IPS DF 6.9 (cell line): ENCODE measurements around the gene PLCH2.
"Not testable (repeated sequence)": the region's sequence is repeated elsewhere in the genome, so short reads cannot be mapped to it uniquely, and the experiment has no call there.

Experiments
- DNase-seq: peaks from one replicate; pipeline ENCODE4 v3.0.0-alpha.2; 2013; ENCODE audit warnings: low read depth, low spot score
- H3K27ac ChIP-seq: one replicate; pipeline ENCODE4 v1.5.1; 2013; ENCODE audit warnings: low read length, control low read depth
- H3K27me3 ChIP-seq: 2 replicates; pipeline ENCODE4 v1.6.1; 2013; ENCODE audit warnings: mild to moderate bottlenecking, low read length; ENCODE audit not compliant: control insufficient read depth, insufficient read depth
- H3K36me3 ChIP-seq: 2 replicates; pipeline ENCODE4 v1.6.1; 2013; ENCODE audit warnings: low read length; ENCODE audit not compliant: control insufficient read depth, insufficient read depth
- H3K4me1 ChIP-seq: 2 replicates; pipeline ENCODE4 v1.6.1; 2013; ENCODE audit warnings: low read length; ENCODE audit not compliant: control insufficient read depth, insufficient read depth
- H3K4me3 ChIP-seq: 2 replicates; pipeline ENCODE4 v1.5.1; 2013; ENCODE audit warnings: mild to moderate bottlenecking, low read length
- H3K9me3 ChIP-seq: 2 replicates; pipeline ENCODE4 v1.6.1; 2013; ENCODE audit warnings: low read length, inconsistent platforms; ENCODE audit not compliant: control insufficient read depth, insufficient read depth
- WGBS: extraction: QIAGEN DNeasy Blood & Tissue Kit; methylation state at CpG from one replicate; pipeline ENCODE4 v1.1.7; 2013; ENCODE audit warnings: mixed read lengths, missing lambda C conversion rate; ENCODE audit not compliant: insufficient read length, insufficient coverage; 5-methylcytosine and 5-hydroxymethylcytosine counted together

The PLCH2 gene

GRCh38 chr1:2433196-2433595, 42.9 kb upstream of the PLCH2 start:
- H3K9me3 ChIP-seq, result no peaks in the 10 kb centered on the region
- no peak for DNase-seq
- no peaks in the 10 kb centered on the region; the same call in 1 of the 2 replicates for H3K4me1 ChIP-seq
- H3K4me3 ChIP-seq, result no peak overlapping the region
- no peaks in the 10 kb centered on the region for H3K27me3 ChIP-seq
- no CpG with 5 or more reads among the region's 13 CpGs for WGBS
- H3K36me3 ChIP-seq, result no peaks in the 10 kb centered on the region; the same call in 1 of the 2 replicates
- H3K27ac ChIP-seq, result no peak overlapping the region

GRCh38 chr1:2433936-2434655, 42.0 kb upstream of the PLCH2 start:
- no peaks in the 10 kb centered on the region for H3K4me1 ChIP-seq
- DNase-seq, result no peak
- H3K27ac ChIP-seq, result no peak overlapping the region
- no peaks in the 10 kb centered on the region; the same call in 1 of the 2 replicates for H3K36me3 ChIP-seq
- H3K9me3 ChIP-seq, result no peaks in the 10 kb centered on the region
- no peak overlapping the region for H3K4me3 ChIP-seq
- H3K27me3 ChIP-seq, result no peaks in the 10 kb centered on the region
- no CpG with 5 or more reads among the region's 34 CpGs for WGBS

- Histone ChIP-seq H3K4me1 (no peaks in the 10 kb centered on the region), H3K9me3 (no peaks in the 10 kb centered on the region), H3K27me3 (no peaks in the 10 kb centered on the region), H3K27ac (no peak overlapping the region), H3K4me3 (no peak overlapping the region), H3K36me3 (no peaks in the 10 kb centered on the region; the same call in 1 of the 2 replicates)
- DNase-seq, result no peak
- WGBS, result no CpG with 5 or more reads among the region's 9 CpGs
Observed at GRCh38 chr1:2435091-2435490, 41.0 kb upstream of the PLCH2 start.

GRCh38 chr1:2435746-2436355, 40.2 kb upstream of the PLCH2 start:
- no peaks in the 10 kb centered on the region; the same call in 1 of the 2 replicates for H3K36me3 ChIP-seq
- no peaks in the 10 kb centered on the region for H3K27me3 ChIP-seq
- no peaks in the 10 kb centered on the region for H3K4me1 ChIP-seq
- no peak for DNase-seq
- WGBS, result no CpG with 5 or more reads among the region's 2 CpGs
- no peak overlapping the region for H3K4me3 ChIP-seq
- H3K9me3 ChIP-seq, result no peaks in the 10 kb centered on the region
- H3K27ac ChIP-seq, result no peak overlapping the region

- Histone ChIP-seq H3K9me3 (no peaks in the 10 kb centered on the region), H3K36me3 (no peaks in the 10 kb centered on the region; the same call in 1 of the 2 replicates), H3K27me3 (no peaks in the 10 kb centered on the region), H3K4me1 (no peaks in the 10 kb centered on the region), H3K27ac (no peak overlapping the region), H3K4me3 (no peak overlapping the region)
- WGBS, result no CpG with 5 or more reads among the region's 7 CpGs
- no peak for DNase-seq
Observed at GRCh38 chr1:2436876-2437275, 39.2 kb upstream of the PLCH2 start.

- WGBS, result no CpG with 5 or more reads among the region's 15 CpGs
- no peaks in the 10 kb centered on the region for H3K36me3 ChIP-seq
- H3K4me1 ChIP-seq, result no peaks in the 10 kb centered on the region
- peaks cover 4% of the 10 kb centered on the region for H3K27me3 ChIP-seq
- H3K4me3 ChIP-seq, result no peak overlapping the region
- no peak overlapping the region for H3K27ac ChIP-seq
- no peak for DNase-seq
- H3K9me3 ChIP-seq, result no peaks in the 10 kb centered on the region
Observed at GRCh38 chr1:2437617-2438016, 38.5 kb upstream of the PLCH2 start.

GRCh38 chr1:2438038-2438437, 38.1 kb upstream of the PLCH2 start:
- WGBS, result no CpG with 5 or more reads among the region's 15 CpGs
- DNase-seq, result no peak
- H3K27me3 ChIP-seq, result peaks cover 8% of the 10 kb centered on the region

GRCh38 chr1:2438641-2439040, 37.4 kb upstream of the PLCH2 start:
- H3K36me3 ChIP-seq, result no peaks in the 10 kb centered on the region
- no peak overlapping the region for H3K4me3 ChIP-seq
- H3K9me3 ChIP-seq, result no peaks in the 10 kb centered on the region
- H3K27me3 ChIP-seq, result peaks cover 10% of the 10 kb centered on the region
- no peaks in the 10 kb centered on the region for H3K4me1 ChIP-seq
- no peak overlapping the region for H3K27ac ChIP-seq
- DNase-seq, result no peak
- WGBS, result no CpG with 5 or more reads among the region's 14 CpGs

More at GRCh38 chr1:2438038-2438437, 38.1 kb upstream of the PLCH2 start:
- Histone ChIP-seq H3K4me3 (no peak overlapping the region), H3K9me3 (no peaks in the 10 kb centered on the region), H3K4me1 (no peaks in the 10 kb centered on the region), H3K36me3 (no peaks in the 10 kb centered on the region), H3K27ac (no peak overlapping the region)

- Histone ChIP-seq H3K36me3 (no peaks in the 10 kb centered on the region; the same call in 1 of the 2 replicates), H3K9me3 (no peaks in the 10 kb centered on the region), H3K27ac (no peak overlapping the region), H3K27me3 (peaks cover 11% of the 10 kb centered on the region), H3K4me3 (no peak overlapping the region), H3K4me1 (no peaks in the 10 kb centered on the region)
- no peak for DNase-seq
- WGBS, result no CpG with 5 or more reads among the region's 15 CpGs
Observed at GRCh38 chr1:2439369-2439768, 36.7 kb upstream of the PLCH2 start.

GRCh38 chr1:2440346-2440745, 35.7 kb upstream of the PLCH2 start:
- H3K27ac ChIP-seq, H3K9me3 ChIP-seq, H3K4me1 ChIP-seq, H3K36me3 ChIP-seq, DNase-seq, H3K4me3 ChIP-seq: not testable (repeated sequence)
- peaks cover 17% of the 10 kb centered on the region for H3K27me3 ChIP-seq
- no CpG with 5 or more reads among the region's 23 CpGs for WGBS
